HepG2 (cell line): Measurements from ENCODE around the gene ZDHHC9. TPM values are rescaled to one million over a fixed set of nuclear protein-coding genes. Genes with fewer than 3 reads are reported as not detected.

ENCODE experiments used
- CCDC6 ChIP-seq: sonication (generic); formaldehyde crosslinking; IDR thresholded peaks from 2 replicates; pipeline ENCODE4 v1.8.1; 2022; ENCODE audit warnings: mild to moderate bottlenecking, missing genetic modification reagents, moderate library complexity
- EP300 ChIP-seq, 3 experiments: sonication (generic) in 1 of 3; formaldehyde crosslinking in 1 of 3; IDR thresholded peaks; 2 replicates each; pipeline versions ENCODE4 v1.5.1 to v1.6.1; 2011 to 2020; ENCODE audit warnings: low read depth in 2 of 3, low read length in 2 of 3, borderline replicate concordance in 1 of 3, improper control_type of control experiment in 1 of 3, mild to moderate bottlenecking in 1 of 3, missing genetic modification reagents in 1 of 3, moderate library complexity in 1 of 3
- HBP1 ChIP-seq: IDR thresholded peaks from 2 replicates; pipeline ENCODE4 v1.6.1; 2016; ENCODE audit warnings: low read depth, control low read depth
- HNRNPLL ChIP-seq: fragments of 200-400 bp; formaldehyde crosslinking; IDR thresholded peaks from 2 replicates; pipeline ENCODE4 v1.6.1; 2017; ENCODE audit warnings: mild to moderate bottlenecking, low read depth, low read length; ENCODE audit not compliant: poor library complexity, severe bottlenecking
- HOXA3 ChIP-seq: sonication (generic); formaldehyde crosslinking; IDR thresholded peaks from 2 replicates; pipeline ENCODE4 v1.5.0; 2020; ENCODE audit warnings: missing genetic modification reagents
- KDM2A ChIP-seq: sonication (generic); formaldehyde crosslinking; IDR thresholded peaks from 2 replicates; pipeline ENCODE4 v1.4.0; 2020; ENCODE audit warnings: low read depth, missing genetic modification reagents, borderline replicate concordance
- MTF2 ChIP-seq: sonication (generic); formaldehyde crosslinking; IDR thresholded peaks from 2 replicates; pipeline ENCODE4 v1.5.0; 2020; ENCODE audit warnings: missing genetic modification reagents, borderline replicate concordance
- NR2C2 ChIP-seq: sonication (generic); formaldehyde crosslinking; IDR thresholded peaks from 2 replicates; pipeline ENCODE4 v1.4.0; 2020; ENCODE audit warnings: missing genetic modification reagents, mild to moderate bottlenecking, moderate library complexity, borderline replicate concordance
- POLR2AphosphoS5 ChIP-seq: IDR thresholded peaks from 2 replicates; pipeline ENCODE4 v1.6.1; 2012; ENCODE audit warnings: low read depth, low read length
- PPARG ChIP-seq: conservative IDR thresholded peaks from 2 replicates; pipeline ENCODE4 v1.6.1; 2016; ENCODE audit warnings: missing biosample characterization, missing genetic modification reagents
- SMC3 ChIP-seq: IDR thresholded peaks from 2 replicates; pipeline ENCODE4 v1.6.1; 2011; ENCODE audit warnings: low read length, improper control_type of control experiment
- TSC22D2 ChIP-seq: sonication (generic); formaldehyde crosslinking; IDR thresholded peaks from 2 replicates; pipeline ENCODE4 v1.5.1; 2020; ENCODE audit warnings: missing genetic modification reagents, mild to moderate bottlenecking, borderline replicate concordance
- ZNF432 ChIP-seq: sonication (generic); formaldehyde crosslinking; IDR thresholded peaks from 2 replicates; pipeline ENCODE4 v1.5.0; 2020; ENCODE audit warnings: missing genetic modification reagents, mild to moderate bottlenecking, borderline replicate concordance
- ZNF704 ChIP-seq: sonication (generic); formaldehyde crosslinking; IDR thresholded peaks from 2 replicates; pipeline ENCODE4 v1.8.1; 2023; ENCODE audit warnings: mild to moderate bottlenecking, inconsistent platforms, moderate library complexity, missing genetic modification reagents, borderline replicate concordance
- polyA plus RNA-seq, 8 experiments: library from polyadenylated mRNA; depleted of rRNA in 3 of 8; stranded (reverse) in 7 of 8; unstranded in 1 of 8; fragments of >200 nt; fragmentation: Illumina TruSeq in 4 of 8; extraction: Trizol in 4 of 8; gene quantifications; 2 replicates each; pipeline versions ENCODE4 v1.2.1 to v1.2.3, GENCODE V29; 2011 to 2016; ENCODE audit warnings: low read depth in 4 of 8, missing spikeins in 1 of 8, mixed read lengths in 1 of 8; ENCODE audit not compliant: insufficient read depth in 1 of 8
- total RNA-seq, 5 experiments: library from RNA; depleted of rRNA; stranded (reverse); fragments of >200 nt; fragmentation: Illumina TruSeq; extraction: Trizol; gene quantifications; 2 replicates each; pipeline ENCODE4 v1.2.3, GENCODE V29; 2016; ENCODE audit warnings: low read depth in 1 of 5
- TF ChIP-seq, protein P1 (sequence below): sonication (generic); formaldehyde crosslinking; IDR thresholded peaks from 2 replicates; pipeline ENCODE4 v1.4.0; 2020; ENCODE audit warnings: missing genetic modification reagents, mild to moderate bottlenecking, borderline replicate concordance
- TF ChIP-seq, protein P2 (sequence below): IDR thresholded peaks from 2 replicates; pipeline ENCODE4 v1.6.1; 2016; ENCODE audit warnings: low read depth, missing genetic modification reagents, missing compliant biosample characterization

Gene ZDHHC9
- total and polyA plus RNA-seq, 2 of the 13 experiments (the other 11 are each of a cell fraction or from before 2014, with no cell fraction given) = 28.3 to 53.1 TPM

DNA sequence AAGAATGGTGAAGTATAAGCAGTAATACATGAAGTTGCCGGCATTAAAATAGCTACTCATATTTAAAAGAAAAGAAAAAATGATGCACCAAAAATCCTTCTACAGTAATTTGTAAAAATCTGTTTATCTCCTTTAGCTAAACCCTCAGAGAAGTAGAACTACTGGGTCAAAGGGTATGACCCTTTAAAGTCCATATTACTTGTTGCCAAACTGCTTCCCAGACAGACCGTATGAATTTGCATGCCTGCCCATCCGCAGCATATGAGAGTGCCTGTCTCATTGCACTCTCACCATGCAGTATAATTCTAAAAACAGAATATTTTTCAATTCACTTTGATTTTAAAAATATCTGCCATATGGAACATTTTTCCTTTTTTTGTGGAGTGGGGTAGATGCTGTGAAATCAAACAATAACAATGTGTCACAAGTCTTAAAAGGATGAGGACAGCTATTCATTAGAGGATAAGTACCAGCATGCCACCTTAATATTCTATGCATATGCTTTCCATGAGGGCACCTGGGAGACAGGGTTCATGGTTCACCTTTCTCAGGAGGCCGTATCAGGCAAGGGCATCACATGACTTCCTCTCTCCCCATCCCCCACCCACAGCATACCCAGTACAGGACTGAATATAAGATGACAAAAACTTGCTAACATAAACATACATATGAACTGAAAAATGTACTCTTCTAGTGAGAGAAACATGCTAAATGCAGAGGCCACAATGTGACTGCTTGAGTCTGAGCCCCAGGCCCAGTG, 17.8 kb downstream of the ZDHHC9 start (continued):
- TF ChIP-seq, protein P1, sequence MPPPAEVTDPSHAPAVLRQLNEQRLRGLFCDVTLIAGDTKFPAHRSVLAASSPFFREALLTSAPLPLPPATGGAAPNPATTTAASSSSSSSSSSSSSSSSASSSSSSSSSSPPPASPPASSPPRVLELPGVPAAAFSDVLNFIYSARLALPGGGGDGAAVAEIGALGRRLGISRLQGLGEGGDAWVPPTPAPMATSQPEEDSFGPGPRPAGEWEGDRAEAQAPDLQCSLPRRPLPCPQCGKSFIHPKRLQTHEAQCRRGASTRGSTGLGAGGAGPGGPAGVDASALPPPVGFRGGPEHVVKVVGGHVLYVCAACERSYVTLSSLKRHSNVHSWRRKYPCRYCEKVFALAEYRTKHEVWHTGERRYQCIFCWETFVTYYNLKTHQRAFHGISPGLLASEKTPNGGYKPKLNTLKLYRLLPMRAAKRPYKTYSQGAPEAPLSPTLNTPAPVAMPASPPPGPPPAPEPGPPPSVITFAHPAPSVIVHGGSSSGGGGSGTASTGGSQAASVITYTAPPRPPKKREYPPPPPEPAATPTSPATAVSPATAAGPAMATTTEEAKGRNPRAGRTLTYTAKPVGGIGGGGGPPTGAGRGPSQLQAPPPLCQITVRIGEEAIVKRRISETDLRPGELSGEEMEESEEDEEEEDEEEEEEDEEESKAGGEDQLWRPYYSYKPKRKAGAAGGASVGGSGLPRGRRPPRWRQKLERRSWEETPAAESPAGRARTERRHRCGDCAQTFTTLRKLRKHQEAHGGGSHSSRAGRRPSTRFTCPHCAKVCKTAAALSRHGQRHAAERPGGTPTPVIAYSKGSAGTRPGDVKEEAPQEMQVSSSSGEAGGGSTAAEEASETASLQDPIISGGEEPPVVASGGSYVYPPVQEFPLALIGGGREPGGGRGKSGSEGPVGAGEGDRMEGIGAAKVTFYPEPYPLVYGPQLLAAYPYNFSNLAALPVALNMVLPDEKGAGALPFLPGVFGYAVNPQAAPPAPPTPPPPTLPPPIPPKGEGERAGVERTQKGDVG (CRISPR knock-in tag) = no peak
- TF ChIP-seq PPARG (CRISPR knock-in tag) (peak; percentile 39; the same call in 1 of the 2 replicates), CCDC6 (CRISPR knock-in tag) (no peak), EP300 (IDR thresholded peaks at IDR 0.05; ENCODE audit: low read depth in 2 of 2, low read length in 2 of 2) (no peak), EP300 (CRISPR knock-in tag; IDR thresholded peaks at IDR 0.05; ENCODE audit: borderline replicate concordance) (0 out of 2 replicates have a peak, but pooled peaks have one; percentile 17), SMC3 (no peak), KDM2A (CRISPR knock-in tag) (no peak), POLR2AphosphoS5 (no peak), MTF2 (no peak), HNRNPLL (no peak), ZNF704 (CRISPR knock-in tag) (no peak), HBP1 (CRISPR knock-in tag) (no peak), HOXA3 (0 out of 2 replicates have a peak, but pooled peaks have one; percentile 25), NR2C2 (peak; percentile 50; the same call in 1 of the 2 replicates), TSC22D2 (CRISPR knock-in tag) (no peak), ZNF432 (CRISPR knock-in tag) (no peak)
- TF ChIP-seq, protein P2, sequence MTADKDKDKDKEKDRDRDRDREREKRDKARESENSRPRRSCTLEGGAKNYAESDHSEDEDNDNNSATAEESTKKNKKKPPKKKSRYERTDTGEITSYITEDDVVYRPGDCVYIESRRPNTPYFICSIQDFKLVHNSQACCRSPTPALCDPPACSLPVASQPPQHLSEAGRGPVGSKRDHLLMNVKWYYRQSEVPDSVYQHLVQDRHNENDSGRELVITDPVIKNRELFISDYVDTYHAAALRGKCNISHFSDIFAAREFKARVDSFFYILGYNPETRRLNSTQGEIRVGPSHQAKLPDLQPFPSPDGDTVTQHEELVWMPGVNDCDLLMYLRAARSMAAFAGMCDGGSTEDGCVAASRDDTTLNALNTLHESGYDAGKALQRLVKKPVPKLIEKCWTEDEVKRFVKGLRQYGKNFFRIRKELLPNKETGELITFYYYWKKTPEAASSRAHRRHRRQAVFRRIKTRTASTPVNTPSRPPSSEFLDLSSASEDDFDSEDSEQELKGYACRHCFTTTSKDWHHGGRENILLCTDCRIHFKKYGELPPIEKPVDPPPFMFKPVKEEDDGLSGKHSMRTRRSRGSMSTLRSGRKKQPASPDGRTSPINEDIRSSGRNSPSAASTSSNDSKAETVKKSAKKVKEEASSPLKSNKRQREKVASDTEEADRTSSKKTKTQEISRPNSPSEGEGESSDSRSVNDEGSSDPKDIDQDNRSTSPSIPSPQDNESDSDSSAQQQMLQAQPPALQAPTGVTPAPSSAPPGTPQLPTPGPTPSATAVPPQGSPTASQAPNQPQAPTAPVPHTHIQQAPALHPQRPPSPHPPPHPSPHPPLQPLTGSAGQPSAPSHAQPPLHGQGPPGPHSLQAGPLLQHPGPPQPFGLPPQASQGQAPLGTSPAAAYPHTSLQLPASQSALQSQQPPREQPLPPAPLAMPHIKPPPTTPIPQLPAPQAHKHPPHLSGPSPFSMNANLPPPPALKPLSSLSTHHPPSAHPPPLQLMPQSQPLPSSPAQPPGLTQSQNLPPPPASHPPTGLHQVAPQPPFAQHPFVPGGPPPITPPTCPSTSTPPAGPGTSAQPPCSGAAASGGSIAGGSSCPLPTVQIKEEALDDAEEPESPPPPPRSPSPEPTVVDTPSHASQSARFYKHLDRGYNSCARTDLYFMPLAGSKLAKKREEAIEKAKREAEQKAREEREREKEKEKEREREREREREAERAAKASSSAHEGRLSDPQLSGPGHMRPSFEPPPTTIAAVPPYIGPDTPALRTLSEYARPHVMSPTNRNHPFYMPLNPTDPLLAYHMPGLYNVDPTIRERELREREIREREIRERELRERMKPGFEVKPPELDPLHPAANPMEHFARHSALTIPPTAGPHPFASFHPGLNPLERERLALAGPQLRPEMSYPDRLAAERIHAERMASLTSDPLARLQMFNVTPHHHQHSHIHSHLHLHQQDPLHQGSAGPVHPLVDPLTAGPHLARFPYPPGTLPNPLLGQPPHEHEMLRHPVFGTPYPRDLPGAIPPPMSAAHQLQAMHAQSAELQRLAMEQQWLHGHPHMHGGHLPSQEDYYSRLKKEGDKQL (CRISPR knock-in tag) = no peak
